Transverse colon (tissue), 3 donors: ENCODE results near the gene SLC30A1.

Source experiments
- EP300 ChIP-seq: sonication (generic); formaldehyde crosslinking; IDR thresholded peaks from one replicate; pipeline ENCODE4 v1.6.1; 2017; ENCODE audit warnings: antibody characterized with exemption, low read depth
- POLR2A ChIP-seq: fragments of 450-650 bp; IDR thresholded peaks from one replicate; pipeline ENCODE4 v1.6.1; 2016; ENCODE audit warnings: antibody characterized with exemption, mild to moderate bottlenecking, moderate library complexity
- POLR2AphosphoS5 ChIP-seq, 3 donors: sonication (generic); formaldehyde crosslinking; IDR thresholded peaks; one replicate each; pipeline ENCODE4 v1.6.1; 2016; ENCODE audit warnings: antibody characterized with exemption in 3 of 3

GRCh38 chr1:211548321-211549091 lies 30.5 kb downstream of the SLC30A1 start:
- TF ChIP-seq EP300 (no peak), POLR2AphosphoS5 (IDR thresholded peaks at IDR 0.05) (no peak), POLR2A (no peak)
